Activated B cell treated with CpG ODN at 0.5 μM for 24 hours (primary cell): ENCODE results near the gene LRBA. TPM values are rescaled to one million over a fixed set of nuclear protein-coding genes. Genes with fewer than 3 reads are reported as not detected.
"Not testable (repeated sequence)": the region's sequence is repeated elsewhere in the genome, so short reads cannot be mapped to it uniquely, and the experiment has no call there.

Experiments
- ATAC-seq: fragments of 200-7000 bp; cut with Tn5 transposase; one replicate; pipeline ENCODE4 v1.10.0; 2021; ENCODE audit warnings: low read depth, mild to moderate bottlenecking, moderate library complexity
- CTCF ChIA-PET: fragments of 350-600 bp; sonication (Branson Sonifier 250); formaldehyde crosslinking; loops from one replicate; lab custom pipeline; 2021; ENCODE audit warnings: antibody characterized with exemption; lab: Charles Lee
- POLR2A ChIA-PET: fragments of 350-600 bp; sonication (Branson Sonifier 250); formaldehyde crosslinking; loops from one replicate; lab custom pipeline; 2021; ENCODE audit warnings: antibody characterized with exemption; lab: Charles Lee
- DNase-seq: peaks from one replicate; pipeline ENCODE4 v3.0.0; 2022
- H3K27ac Mint-ChIP-seq: one replicate; pipeline ENCODE4 v1.8.0; 2020; ENCODE audit warnings: mixed read lengths
- H3K27me3 Mint-ChIP-seq: one replicate; pipeline ENCODE4 v1.8.0; 2021; ENCODE audit warnings: mixed read lengths
- H3K36me3 Mint-ChIP-seq: one replicate; pipeline ENCODE4 v1.8.0; 2021; ENCODE audit warnings: low read depth, mixed read lengths
- H3K4me1 Mint-ChIP-seq: one replicate; pipeline ENCODE4 v1.8.0; 2021; ENCODE audit warnings: mixed read lengths
- H3K4me3 Mint-ChIP-seq: one replicate; pipeline ENCODE4 v1.8.0; 2020; ENCODE audit warnings: mild to moderate bottlenecking, mixed read lengths
- H3K9me3 Mint-ChIP-seq: one replicate; pipeline ENCODE4 v1.8.0; 2020; ENCODE audit warnings: mixed read lengths
- intact Hi-C: fragments of 100-400 bp; cut with micrococcal nuclease; formaldehyde crosslinking; loops from one replicate; pipeline ENCODE4 v1.15.1; 2024
- total RNA-seq: library from RNA; stranded (reverse); gene quantifications from 2 replicates; pipeline ENCODE4 v1.2.3, GENCODE V29; 2022
- TF ChIP-seq, protein P1 (sequence below): fragments of 200-600 bp; IDR thresholded peaks from one replicate; pipeline ENCODE4 v1.8.0; 2022; ENCODE audit warnings: antibody characterized with exemption, mild to moderate bottlenecking

Gene LRBA
- total RNA-seq, 1 donor from 2014 or later, result 66.5 TPM

DNA sequence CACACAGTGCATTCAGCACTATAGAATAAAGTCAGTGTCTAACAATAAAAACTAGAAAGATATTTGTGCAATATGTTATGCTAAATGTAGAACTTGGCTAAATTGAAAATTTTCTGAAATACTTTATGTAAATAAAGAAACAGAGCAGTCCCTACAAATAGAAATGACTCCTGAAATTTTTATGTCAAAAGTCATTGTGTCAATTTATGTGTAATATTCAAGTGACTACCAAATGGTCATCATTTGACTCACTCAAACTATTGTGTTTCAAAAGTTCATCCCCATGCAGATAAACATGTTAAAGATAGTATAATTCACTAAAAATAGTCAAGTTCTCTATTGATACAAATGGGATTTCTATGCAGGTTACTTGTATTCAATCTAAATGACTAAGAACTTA, 17.9 kb downstream of the LRBA start:
- CTCF ChIA-PET, result no interaction called here
- TF ChIP-seq, protein P1, sequence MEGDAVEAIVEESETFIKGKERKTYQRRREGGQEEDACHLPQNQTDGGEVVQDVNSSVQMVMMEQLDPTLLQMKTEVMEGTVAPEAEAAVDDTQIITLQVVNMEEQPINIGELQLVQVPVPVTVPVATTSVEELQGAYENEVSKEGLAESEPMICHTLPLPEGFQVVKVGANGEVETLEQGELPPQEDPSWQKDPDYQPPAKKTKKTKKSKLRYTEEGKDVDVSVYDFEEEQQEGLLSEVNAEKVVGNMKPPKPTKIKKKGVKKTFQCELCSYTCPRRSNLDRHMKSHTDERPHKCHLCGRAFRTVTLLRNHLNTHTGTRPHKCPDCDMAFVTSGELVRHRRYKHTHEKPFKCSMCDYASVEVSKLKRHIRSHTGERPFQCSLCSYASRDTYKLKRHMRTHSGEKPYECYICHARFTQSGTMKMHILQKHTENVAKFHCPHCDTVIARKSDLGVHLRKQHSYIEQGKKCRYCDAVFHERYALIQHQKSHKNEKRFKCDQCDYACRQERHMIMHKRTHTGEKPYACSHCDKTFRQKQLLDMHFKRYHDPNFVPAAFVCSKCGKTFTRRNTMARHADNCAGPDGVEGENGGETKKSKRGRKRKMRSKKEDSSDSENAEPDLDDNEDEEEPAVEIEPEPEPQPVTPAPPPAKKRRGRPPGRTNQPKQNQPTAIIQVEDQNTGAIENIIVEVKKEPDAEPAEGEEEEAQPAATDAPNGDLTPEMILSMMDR, result no peak
- peaks cover 70% of the 10 kb centered on the region for H3K4me1 Mint-ChIP-seq
- ATAC-seq (no peak), DNase-seq (no peak)
- POLR2A ChIA-PET, result no interaction called here
- intact Hi-C loops, result no loop called here
- H3K27ac Mint-ChIP-seq, result no peak overlapping the region
- no peak overlapping the region for H3K4me3 Mint-ChIP-seq
- H3K36me3 Mint-ChIP-seq, result peaks cover 14% of the 10 kb centered on the region
- no peaks in the 10 kb centered on the region for H3K27me3 Mint-ChIP-seq
- peaks cover 5% of the 10 kb centered on the region for H3K9me3 Mint-ChIP-seq

DNA sequence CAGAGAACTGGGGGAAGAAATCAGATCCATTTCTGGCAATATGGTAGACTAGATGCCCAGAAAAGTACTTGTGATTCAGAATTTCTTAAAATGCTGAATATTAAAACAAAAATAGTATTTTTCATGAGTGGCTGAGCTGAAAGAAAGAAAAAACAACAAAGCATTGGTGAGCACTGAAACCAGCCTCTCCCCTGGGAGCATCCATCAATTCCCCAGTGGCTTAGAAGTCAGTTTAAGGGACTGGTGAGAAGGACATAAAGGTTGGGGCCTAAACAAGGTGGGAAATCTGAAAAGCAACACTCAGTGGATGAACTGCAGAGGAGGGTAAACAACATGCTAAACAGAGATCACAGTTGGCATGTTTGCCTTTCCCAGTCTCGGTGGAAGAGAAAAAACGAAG, 20.4 kb downstream of the LRBA start:
- Mint-ChIP-seq H3K27ac (no peak overlapping the region), H3K9me3 (peaks cover 5% of the 10 kb centered on the region)
- POLR2A ChIA-PET, result no interaction called here

DNA sequence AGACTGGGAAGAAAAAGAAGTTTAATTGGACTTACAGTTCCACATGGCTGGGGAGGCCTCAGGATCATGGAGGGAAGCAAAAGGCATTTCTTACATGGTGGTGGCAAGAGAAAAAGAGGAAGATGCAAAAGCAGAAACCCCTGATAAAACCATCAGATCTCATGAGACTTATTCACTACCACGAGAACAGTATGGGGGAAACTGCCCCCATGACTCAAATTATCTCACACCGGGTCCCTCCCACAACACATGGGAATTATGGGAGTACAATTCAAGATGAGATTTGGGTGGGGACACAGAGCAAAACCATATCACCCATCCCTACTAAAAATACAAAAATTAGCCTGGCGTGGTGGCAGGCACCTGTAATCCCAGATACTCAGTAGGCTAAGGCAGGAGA, 21.5 kb downstream of the LRBA start:
- DNase-seq, CTCF ChIA-PET, H3K4me3 Mint-ChIP-seq, POLR2A ChIA-PET, H3K27me3 Mint-ChIP-seq, ATAC-seq, H3K27ac Mint-ChIP-seq, intact Hi-C loops, H3K9me3 Mint-ChIP-seq: not testable (repeated sequence)
- peaks cover 18% of the 10 kb centered on the region for H3K36me3 Mint-ChIP-seq
- H3K4me1 Mint-ChIP-seq, result peaks cover 38% of the 10 kb centered on the region

More for the DNA sequence above, 20.4 kb downstream of the LRBA start:
- H3K36me3 Mint-ChIP-seq, result peaks cover 18% of the 10 kb centered on the region
- TF ChIP-seq, protein P1, result no peak
- intact Hi-C loops, result no loop called here
- CTCF ChIA-PET, result no interaction called here
- peaks cover 50% of the 10 kb centered on the region for H3K4me1 Mint-ChIP-seq
- ATAC-seq, result no peak
- DNase-seq, result no peak
- H3K4me3 Mint-ChIP-seq, result no peak overlapping the region
- H3K27me3 Mint-ChIP-seq, result no peaks in the 10 kb centered on the region

DNA sequence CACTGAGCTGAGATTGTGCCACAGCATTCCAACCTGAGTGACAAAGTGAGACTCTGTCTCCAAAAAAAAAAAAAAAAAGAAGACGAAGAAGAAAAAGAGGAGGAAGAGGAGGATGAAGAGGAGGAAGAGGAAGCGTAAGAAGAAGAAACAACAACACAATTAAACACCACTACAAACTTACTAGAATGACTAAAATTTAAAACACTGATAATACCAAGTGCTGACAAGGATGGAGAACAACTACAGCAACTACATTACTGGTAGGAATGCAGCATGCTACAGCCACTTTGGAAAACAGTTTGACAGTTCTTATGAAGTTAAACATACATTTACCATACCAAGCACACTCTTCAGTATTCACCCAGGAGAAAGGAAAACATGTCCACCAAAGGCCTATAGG, 24.1 kb downstream of the LRBA start:
- H3K36me3 Mint-ChIP-seq, result peaks cover 18% of the 10 kb centered on the region
- ATAC-seq, result no peak
- H3K4me1 Mint-ChIP-seq, result peaks cover 45% of the 10 kb centered on the region
- ChIA-PET POLR2A (no interaction called here), CTCF (no interaction called here)
- H3K27me3 Mint-ChIP-seq, result no peaks in the 10 kb centered on the region
- no peak overlapping the region for H3K27ac Mint-ChIP-seq
- DNase-seq, result no peak
- no peak overlapping the region for H3K4me3 Mint-ChIP-seq
- intact Hi-C loops, result no loop called here
- TF ChIP-seq, protein P1, result no peak
- H3K9me3 Mint-ChIP-seq, result peaks cover 5% of the 10 kb centered on the region

DNA sequence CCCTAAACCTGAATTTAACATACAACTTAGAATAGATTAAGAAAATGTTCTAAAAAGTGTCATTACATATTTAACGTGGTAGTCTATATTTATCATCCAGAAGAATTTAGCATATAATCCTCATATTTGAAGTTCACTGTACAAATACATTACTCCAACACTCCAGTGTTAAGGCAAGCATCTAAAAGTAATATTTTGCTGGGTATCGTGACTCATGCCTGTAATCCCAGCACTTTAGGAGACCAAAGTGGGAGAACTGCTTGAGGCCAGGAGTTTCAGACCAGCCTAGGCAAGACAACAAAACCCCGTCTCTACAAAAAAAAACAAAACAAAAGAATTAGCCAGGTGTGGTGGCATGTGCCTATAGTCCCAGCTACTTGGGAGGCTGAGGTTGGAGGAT, 24.8 kb downstream of the LRBA start:
- H3K4me1 Mint-ChIP-seq, result peaks cover 40% of the 10 kb centered on the region
- intact Hi-C loops, result no loop called here
- POLR2A ChIA-PET, result no interaction called here
- peaks cover 5% of the 10 kb centered on the region for H3K9me3 Mint-ChIP-seq
- H3K4me3 Mint-ChIP-seq, result no peak overlapping the region
- ATAC-seq, result no peak
- H3K27me3 Mint-ChIP-seq, result no peaks in the 10 kb centered on the region
- peaks cover 18% of the 10 kb centered on the region for H3K36me3 Mint-ChIP-seq
- CTCF ChIA-PET, result no interaction called here
- TF ChIP-seq, protein P1, result no peak
- DNase-seq, result no peak
- no peak overlapping the region for H3K27ac Mint-ChIP-seq

DNA sequence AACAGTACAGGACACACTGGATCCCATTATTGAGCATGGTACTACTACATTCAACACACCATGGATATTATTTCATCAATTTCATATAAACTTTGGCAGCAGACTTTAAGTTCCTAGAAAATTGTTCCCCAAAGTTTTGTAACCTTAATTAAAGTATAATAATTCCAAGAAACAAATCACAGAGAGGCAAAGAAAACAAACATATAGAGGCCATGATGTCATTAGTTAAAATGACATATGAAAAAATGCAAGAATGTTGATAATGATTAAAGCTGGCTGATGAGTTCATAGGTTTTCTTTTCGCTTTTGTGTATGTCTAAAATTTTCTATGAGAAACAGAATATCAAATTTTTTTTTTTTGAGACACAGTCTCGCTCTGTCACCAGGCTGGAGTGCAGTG, 26.8 kb downstream of the LRBA start:
- DNase-seq (no peak), ATAC-seq (no peak)
- no peaks in the 10 kb centered on the region for H3K9me3 Mint-ChIP-seq
- POLR2A ChIA-PET, result interaction anchor here (0.7 kb wide), 1 partner anchor 16 kb away, joined by 4 read pairs; no protein-coding TSS in a partner anchor
- peaks cover 15% of the 10 kb centered on the region for H3K36me3 Mint-ChIP-seq
- no peak overlapping the region for H3K4me3 Mint-ChIP-seq
- H3K4me1 Mint-ChIP-seq, result peaks cover 22% of the 10 kb centered on the region
- intact Hi-C loops, result no loop called here
- CTCF ChIA-PET, result no interaction called here
- H3K27ac Mint-ChIP-seq, result no peak overlapping the region
- TF ChIP-seq, protein P1, result no peak
- H3K27me3 Mint-ChIP-seq, result no peaks in the 10 kb centered on the region
